GM23248 (cell line): ENCODE measurements around the gene ATP13A3. TPM values are rescaled to one million over a fixed set of nuclear protein-coding genes. Genes with fewer than 3 reads are reported as not detected.

Experiments
- DNase-seq: peaks from one replicate; pipeline ENCODE4 v3.0.0-alpha.2; 2015
- H2AFZ ChIP-seq: fragments of 200-600 bp; sonication (generic); 2 replicates; pipeline ENCODE4 v1.6.1; 2016; ENCODE audit warnings: antibody characterized with exemption
- H3F3A ChIP-seq: fragments of 200-600 bp; sonication (generic); 2 replicates; pipeline ENCODE4 v1.6.1; 2016; ENCODE audit warnings: mild to moderate bottlenecking, antibody characterized with exemption, mixed run types; ENCODE audit not compliant: insufficient read depth
- H3K27ac ChIP-seq: fragments of 200-600 bp; sonication (generic); 2 replicates; pipeline ENCODE4 v1.5.1; 2016; ENCODE audit warnings: mild to moderate bottlenecking
- H3K27me3 ChIP-seq: fragments of 200-600 bp; sonication (generic); replicated peaks from 2 replicates; pipeline ENCODE4 v1.6.1; 2016; ENCODE audit warnings: mild to moderate bottlenecking; ENCODE audit not compliant: insufficient read depth
- H3K36me3 ChIP-seq: fragments of 200-600 bp; sonication (generic); 2 replicates; pipeline ENCODE4 v1.6.1; 2016; ENCODE audit warnings: low read depth, mild to moderate bottlenecking
- H3K4me1 ChIP-seq: fragments of 200-600 bp; sonication (generic); 2 replicates; pipeline ENCODE4 v1.6.1; 2016; ENCODE audit warnings: mild to moderate bottlenecking; ENCODE audit not compliant: insufficient read depth
- H3K4me2 ChIP-seq: fragments of 200-600 bp; sonication (generic); one replicate; pipeline ENCODE4 v1.6.1; 2016; ENCODE audit warnings: mild to moderate bottlenecking; ENCODE audit not compliant: unreplicated experiment
- H3K4me3 ChIP-seq: fragments of 200-600 bp; sonication (generic); 2 replicates; pipeline ENCODE4 v1.5.1; 2016; ENCODE audit warnings: mild to moderate bottlenecking
- H3K79me2 ChIP-seq: fragments of 200-600 bp; sonication (generic); 2 replicates; pipeline ENCODE4 v1.6.1; 2016; ENCODE audit warnings: mild to moderate bottlenecking; ENCODE audit not compliant: insufficient read depth
- H3K9ac ChIP-seq: fragments of 200-600 bp; sonication (generic); 2 replicates; pipeline ENCODE4 v1.6.1; 2016; ENCODE audit warnings: mild to moderate bottlenecking
- H3K9me2 ChIP-seq: fragments of 200-600 bp; sonication (generic); 2 replicates; pipeline ENCODE4 v1.6.1; 2016; ENCODE audit warnings: mixed run types, mild to moderate bottlenecking, moderate library complexity; ENCODE audit not compliant: insufficient read depth
- H3K9me3 ChIP-seq: fragments of 200-600 bp; sonication (generic); one replicate; pipeline ENCODE4 v1.6.1; 2017; ENCODE audit warnings: low read depth
- H4K20me1 ChIP-seq: fragments of 200-600 bp; sonication (generic); 2 replicates; pipeline ENCODE4 v1.6.0; 2016; ENCODE audit not compliant: insufficient read depth
- EZH2 ChIP-seq: fragments of 200-600 bp; sonication (generic); IDR thresholded peaks from 2 replicates; pipeline ENCODE4 v1.6.1; 2018; ENCODE audit warnings: antibody characterized with exemption, mild to moderate bottlenecking; ENCODE audit not compliant: insufficient read depth, poor library complexity, severe bottlenecking
- EZH2phosphoT487 ChIP-seq: fragments of 200-600 bp; sonication (generic); IDR thresholded peaks from 2 replicates; pipeline ENCODE4 v1.6.1; 2018; ENCODE audit warnings: antibody characterized with exemption, moderate library complexity, mild to moderate bottlenecking, low read depth; ENCODE audit not compliant: insufficient read depth
- WGBS, 2 experiments: methylation state at CpG; one replicate each; pipeline ENCODE4 v1.1.6; 2015 to 2017; ENCODE audit warnings: low lambda C conversion rate in 2 of 2, low coverage in 1 of 2; ENCODE audit errors: missing lambda C conversion rate in 2 of 2; 5-methylcytosine and 5-hydroxymethylcytosine counted together
- in situ Hi-C: fragments of 300-500 bp; cut with MboI; formaldehyde crosslinking; loops from 2 replicates; pipeline ENCODE4 v1.15.0; 2020
- polyA plus RNA-seq: library from polyadenylated mRNA; unstranded; fragments of >200 nt; fragmentation: Nextera tagmentation; extraction: Ambion mirVana; gene quantifications from 2 replicates; pipeline ENCODE4 v1.2.1, GENCODE V29; 2016
- total RNA-seq: library from RNA; depleted of rRNA; stranded (reverse); fragments of >200 nt; shearing (Covaris generic); gene quantifications from 2 replicates; pipeline ENCODE4 v1.2.3, GENCODE V29; 2014

Gene ATP13A3
- total and polyA plus RNA-seq, 2 experiments from 2014 or later, result 22.3 to 232 TPM

- no peak overlapping the region for H3K9ac ChIP-seq
- no peak overlapping the region for H3K4me3 ChIP-seq
- no peaks in the 10 kb centered on the region for H3K9me3 ChIP-seq
- no peak overlapping the region for H3K27ac ChIP-seq
- no peaks in the 10 kb centered on the region for H3K36me3 ChIP-seq
- no peaks in the 10 kb centered on the region for H3K79me2 ChIP-seq
- no peaks in the 10 kb centered on the region for H3K9me2 ChIP-seq
- DNase-seq, result peak; percentile 48
- in situ Hi-C loops, result no loop called here
- no peaks in the 10 kb centered on the region for H4K20me1 ChIP-seq
- WGBS, 2 experiments, result 48 to 50% methylated on average over 2 of the region's 2 CpGs
- H3K27me3 ChIP-seq, result no peaks in the 10 kb centered on the region
- no peak overlapping the region for H2AFZ ChIP-seq
- peaks cover 19% of the 10 kb centered on the region for H3F3A ChIP-seq
- TF ChIP-seq EZH2phosphoT487 (no peak), EZH2 (no peak)
- H3K4me2 ChIP-seq, result no peak overlapping the region
- peaks cover 35% of the 10 kb centered on the region for H3K4me1 ChIP-seq
Observed at GRCh38 chr3:194518652-194519051, 31.9 kb upstream of the ATP13A3 start.

GRCh38 chr3:194517333-194517732 is 30.5 kb upstream of the ATP13A3 start:
- H3K4me2 ChIP-seq, result no peak overlapping the region
- H3K4me1 ChIP-seq, result peaks cover 22% of the 10 kb centered on the region
- H3K9ac ChIP-seq, result no peak overlapping the region
- H3K36me3 ChIP-seq, result no peaks in the 10 kb centered on the region
- no peak overlapping the region for H3K27ac ChIP-seq
- no peak for DNase-seq
- no peaks in the 10 kb centered on the region for H3K9me2 ChIP-seq
- no peaks in the 10 kb centered on the region for H3K27me3 ChIP-seq
- in situ Hi-C loops, result no loop called here
- no peak for TF ChIP-seq EZH2phosphoT487
- no peak for TF ChIP-seq EZH2
- H3K9me3 ChIP-seq, result no peaks in the 10 kb centered on the region
- H3K79me2 ChIP-seq, result no peaks in the 10 kb centered on the region
- no peaks in the 10 kb centered on the region for H4K20me1 ChIP-seq
- no peak overlapping the region for H2AFZ ChIP-seq
- H3F3A ChIP-seq, result peaks cover 14% of the 10 kb centered on the region
- no peak overlapping the region for H3K4me3 ChIP-seq
- 88 to 93% methylated on average over 6 of the region's 6 CpGs for WGBS, 2 experiments

DNA sequence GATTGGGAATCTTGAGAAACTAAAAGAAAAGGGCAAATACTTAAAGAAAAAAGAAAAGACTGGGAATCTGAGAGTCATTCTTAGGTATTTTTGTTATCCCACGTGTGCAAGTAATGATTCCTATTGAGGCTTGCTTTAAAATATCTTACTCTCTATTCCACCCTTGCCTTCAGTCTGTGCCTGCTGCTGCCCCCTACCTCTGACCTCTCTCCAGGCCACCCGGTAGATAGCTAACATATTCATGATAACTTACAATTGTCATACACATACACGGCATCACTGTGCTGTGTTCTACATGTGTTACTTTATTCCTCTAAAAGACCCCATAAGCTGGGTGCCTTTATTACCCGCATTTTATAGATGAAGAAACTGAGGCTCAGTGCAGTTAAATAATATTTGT is 27.8 kb upstream of the ATP13A3 start:
- Histone ChIP-seq H3F3A (no peaks in the 10 kb centered on the region), H3K9me3 (no peaks in the 10 kb centered on the region), H3K36me3 (no peaks in the 10 kb centered on the region), H3K4me1 (peaks cover 7% of the 10 kb centered on the region; the same call in 1 of the 2 replicates), H3K9me2 (no peaks in the 10 kb centered on the region), H3K9ac (no peak overlapping the region), H2AFZ (no peak overlapping the region), H3K4me3 (no peak overlapping the region), H4K20me1 (no peaks in the 10 kb centered on the region), H3K79me2 (no peaks in the 10 kb centered on the region), H3K4me2 (no peak overlapping the region), H3K27ac (no peak overlapping the region), H3K27me3 (no peaks in the 10 kb centered on the region)
- WGBS, 2 experiments, result 61 to 64% methylated on average over 4 of the region's 4 CpGs
- no peak for DNase-seq
- TF ChIP-seq EZH2 (no peak), EZH2phosphoT487 (no peak)
- in situ Hi-C loops, result no loop called here

DNA sequence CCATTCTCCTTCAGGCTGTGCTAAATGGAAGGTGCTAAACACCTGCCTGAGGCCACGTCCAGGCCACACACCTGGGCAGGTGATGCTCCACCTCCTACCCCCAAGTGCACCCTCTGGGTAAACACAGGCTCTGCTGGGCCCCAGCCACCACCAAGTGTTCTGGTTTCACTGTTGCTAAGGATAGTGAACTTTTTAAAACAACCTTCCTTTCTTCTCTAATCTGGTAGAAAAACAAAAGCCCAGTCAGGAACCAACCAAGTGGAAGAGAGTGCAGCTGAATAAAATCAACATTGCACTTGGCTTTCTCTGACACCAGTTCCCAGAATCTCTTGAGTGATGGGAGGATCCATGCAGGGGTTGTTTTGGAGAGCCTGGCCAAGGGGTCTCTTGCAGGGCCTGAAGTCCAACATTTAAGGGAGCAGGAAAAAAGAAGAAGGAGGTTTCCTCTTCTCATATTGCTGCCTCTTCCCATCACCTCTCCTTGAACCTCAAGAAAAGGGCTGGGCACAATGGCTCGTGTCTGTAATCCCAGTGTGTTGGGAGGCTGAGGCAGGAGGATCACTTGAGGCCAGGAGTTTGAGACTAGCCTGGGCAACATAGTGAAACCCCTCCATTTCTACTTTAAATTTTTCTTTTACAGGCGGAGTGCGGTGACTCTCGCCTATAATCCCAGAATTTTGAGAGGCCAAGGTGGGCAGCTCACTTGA is 26.2 kb upstream of the ATP13A3 start:
- no peak for DNase-seq
- Histone ChIP-seq H3K9me2 (no peaks in the 10 kb centered on the region), H4K20me1 (no peaks in the 10 kb centered on the region), H3K27ac (no peak overlapping the region), H3K79me2 (no peaks in the 10 kb centered on the region), H3K4me3 (no peak overlapping the region), H2AFZ (no peak overlapping the region), H3K4me2 (no peak overlapping the region), H3K4me1 (no peaks in the 10 kb centered on the region), H3K36me3 (no peaks in the 10 kb centered on the region), H3K27me3 (no peaks in the 10 kb centered on the region), H3F3A (no peaks in the 10 kb centered on the region), H3K9me3 (no peaks in the 10 kb centered on the region), H3K9ac (no peak overlapping the region)
- WGBS, 2 experiments, result 81 to 86% methylated on average over 5 of the region's 5 CpGs
- TF ChIP-seq EZH2phosphoT487 (no peak), EZH2 (no peak)
- in situ Hi-C loops, result no loop called here
